HepG2 (cell line): ENCODE results near the gene ARHGEF40.

Source experiments
- MBNL3 ChIP-seq: fragments of 250-450 bp; sonication (Bioruptor Pico); conservative IDR thresholded peaks from 2 replicates; pipeline ENCODE4 v1.8.0; 2022; ENCODE audit warnings: mild to moderate bottlenecking, inconsistent platforms
- TAF15 ChIP-seq: fragments of 200-400 bp; formaldehyde crosslinking; IDR thresholded peaks from one replicate; pipeline ENCODE4 v1.6.1; 2018; ENCODE audit warnings: mild to moderate bottlenecking, low read depth, low read length; ENCODE audit not compliant: poor library complexity, severe bottlenecking
- ZNF20 ChIP-seq: sonication (generic); formaldehyde crosslinking; IDR thresholded peaks from 2 replicates; pipeline ENCODE4 v1.4.0; 2020; ENCODE audit warnings: mild to moderate bottlenecking, moderate library complexity, missing genetic modification reagents
- ZNF660 ChIP-seq: sonication (generic); formaldehyde crosslinking; IDR thresholded peaks from 2 replicates; pipeline ENCODE4 v1.5.1; 2020; ENCODE audit warnings: mild to moderate bottlenecking, low read depth, missing genetic modification reagents, borderline replicate concordance
- TF ChIP-seq, protein P1 (sequence below), 2 experiments: sonication (generic) in 1 of 2; formaldehyde crosslinking in 1 of 2; IDR thresholded peaks; 2 replicates each; pipeline versions ENCODE4 v1.5.1 to v1.6.1; 2011 to 2020; ENCODE audit warnings: borderline replicate concordance in 1 of 2, low read depth in 1 of 2, low read length in 1 of 2, mild to moderate bottlenecking in 1 of 2, missing genetic modification reagents in 1 of 2, moderate library complexity in 1 of 2

DNA sequence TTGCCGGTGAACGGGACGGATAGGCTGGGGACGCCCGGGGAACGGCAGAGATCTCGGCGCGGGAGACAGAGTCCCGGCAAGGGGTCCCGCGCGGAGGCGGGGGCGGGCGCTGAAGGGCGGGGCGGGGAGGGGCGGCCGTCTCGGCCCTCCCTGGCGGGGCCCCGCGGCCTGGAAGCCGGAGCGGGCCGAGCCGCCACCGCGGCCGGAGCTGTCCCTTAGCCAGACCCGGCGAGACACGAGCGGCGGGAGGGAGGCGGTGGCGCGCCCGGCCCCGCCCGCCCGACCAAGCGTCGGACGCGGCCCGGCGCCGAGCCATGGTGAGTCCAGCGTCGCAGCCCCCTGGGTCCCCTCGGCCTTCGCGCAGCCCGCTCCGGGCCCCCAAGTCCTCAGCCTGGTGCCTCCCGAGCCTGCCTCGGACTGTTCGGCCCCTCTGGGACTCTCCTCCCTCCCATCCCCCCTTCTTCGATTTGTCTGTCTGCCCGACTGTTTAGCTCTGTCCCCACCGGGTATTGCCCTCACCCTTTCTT lies at the start of gene ARHGEF40:
- TF ChIP-seq, protein P1, sequence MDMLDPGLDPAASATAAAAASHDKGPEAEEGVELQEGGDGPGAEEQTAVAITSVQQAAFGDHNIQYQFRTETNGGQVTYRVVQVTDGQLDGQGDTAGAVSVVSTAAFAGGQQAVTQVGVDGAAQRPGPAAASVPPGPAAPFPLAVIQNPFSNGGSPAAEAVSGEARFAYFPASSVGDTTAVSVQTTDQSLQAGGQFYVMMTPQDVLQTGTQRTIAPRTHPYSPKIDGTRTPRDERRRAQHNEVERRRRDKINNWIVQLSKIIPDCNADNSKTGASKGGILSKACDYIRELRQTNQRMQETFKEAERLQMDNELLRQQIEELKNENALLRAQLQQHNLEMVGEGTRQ (IDR thresholded peaks at IDR 0.05; ENCODE audit: low read depth, low read length) = no peak
- TF ChIP-seq, protein P1 (CRISPR knock-in tag; IDR thresholded peaks at IDR 0.05; ENCODE audit: borderline replicate concordance) = no peak
- TF ChIP-seq ZNF20 (CRISPR knock-in tag) (no peak), MBNL3 (no peak), ZNF660 (no peak), TAF15 (no peak)
